CD14-positive monocyte (primary cell): Measurements from ENCODE around the gene TSEN54. TPM values are rescaled to one million over a fixed set of nuclear protein-coding genes. Genes with fewer than 3 reads are reported as not detected.

Experiments
- DNase-seq, 3 donors: peaks; one replicate each; pipeline ENCODE4 v3.0.0-alpha.2; 2011 to 2022
- H2AFZ ChIP-seq: 2 replicates; pipeline ENCODE4 v1.6.0; 2012; ENCODE audit warnings: mild to moderate bottlenecking, low read depth, low read length, inconsistent platforms; ENCODE audit not compliant: insufficient read depth, poor library complexity, severe bottlenecking
- H3K27ac ChIP-seq, 2 donors: 1 replicate in 1 of 2; 2 replicates in 1 of 2; pipeline ENCODE4 v1.5.1; 2012 to 2013; ENCODE audit warnings: low read length in 2 of 2, control low read depth in 1 of 2, inconsistent platforms in 1 of 2, low read depth in 1 of 2, mild to moderate bottlenecking in 1 of 2
- H3K27me3 ChIP-seq, 2 donors: one replicate each; pipeline versions ENCODE4 v1.6.0 to v1.6.1; 2011 to 2013; ENCODE audit warnings: low read length in 2 of 2; ENCODE audit not compliant: control insufficient read depth in 2 of 2, insufficient read depth in 2 of 2
- H3K36me3 ChIP-seq, 2 donors: replicated peaks in 1 of 2; 1 replicate in 1 of 2; 2 replicates in 1 of 2; pipeline versions ENCODE4 v1.5.1 to v1.6.1; 2012 to 2013; ENCODE audit warnings: low read length in 2 of 2, control low read depth in 1 of 2, inconsistent platforms in 1 of 2, mild to moderate bottlenecking in 1 of 2; ENCODE audit not compliant: insufficient read depth in 2 of 2, control insufficient read depth in 1 of 2
- H3K4me1 ChIP-seq, 2 donors: 1 replicate in 1 of 2; 2 replicates in 1 of 2; pipeline versions ENCODE4 v1.5.1 to v1.6.1; 2012 to 2013; ENCODE audit warnings: low read length in 2 of 2, control low read depth in 1 of 2, inconsistent platforms in 1 of 2, mild to moderate bottlenecking in 1 of 2, moderate library complexity in 1 of 2; ENCODE audit not compliant: insufficient read depth in 2 of 2, control insufficient read depth in 1 of 2
- H3K4me2 ChIP-seq: replicated peaks from 2 replicates; pipeline ENCODE3; 2012; ENCODE audit warnings: low read length, moderate library complexity, mild to moderate bottlenecking; ENCODE audit not compliant: poor library complexity, severe bottlenecking; ENCODE audit errors: extremely low read depth
- H3K4me3 ChIP-seq, 3 experiments: fragments of 200-600 bp in 1 of 3; sonication (generic) in 1 of 3; replicated peaks in 1 of 3; 1 replicate in 2 of 3; 2 replicates in 1 of 3; pipeline ENCODE4 v1.5.1; 2011 to 2013; ENCODE audit warnings: low read length in 3 of 3, mild to moderate bottlenecking in 3 of 3, control low read depth in 2 of 3, low read depth in 2 of 3, inconsistent platforms in 1 of 3, moderate library complexity in 1 of 3
- H3K79me2 ChIP-seq: 2 replicates; pipeline ENCODE4 v1.6.0; 2012; ENCODE audit warnings: mild to moderate bottlenecking, control low read depth, inconsistent platforms, low read length, moderate library complexity; ENCODE audit not compliant: insufficient read depth
- H3K9ac ChIP-seq: 2 replicates; pipeline ENCODE4 v1.6.0; 2017; ENCODE audit warnings: low read length, mild to moderate bottlenecking; ENCODE audit not compliant: insufficient read depth, poor library complexity, severe bottlenecking
- H3K9me3 ChIP-seq, 2 donors: replicated peaks in 1 of 2; 1 replicate in 1 of 2; 2 replicates in 1 of 2; pipeline versions ENCODE4 v1.5.1 to v1.6.1; 2012 to 2013; ENCODE audit warnings: low read length in 2 of 2, control low read depth in 1 of 2; ENCODE audit not compliant: control insufficient read depth in 1 of 2, insufficient read depth in 1 of 2
- H4K20me1 ChIP-seq: 2 replicates; pipeline ENCODE4 v1.6.0; 2012; ENCODE audit warnings: mild to moderate bottlenecking, low read length, control low read depth, moderate library complexity; ENCODE audit not compliant: insufficient read depth
- H3K27ac Mint-ChIP-seq, 7 donors: one replicate each; pipeline ENCODE4 v1.8.0; 2020; ENCODE audit warnings: mild to moderate bottlenecking in 7 of 7, mixed read lengths in 7 of 7, moderate library complexity in 6 of 7, inconsistent platforms in 2 of 7
- H3K27me3 Mint-ChIP-seq, 3 donors: one replicate each; pipeline ENCODE4 v1.8.0; 2021 to 2022; ENCODE audit warnings: low read depth in 3 of 3, mild to moderate bottlenecking in 3 of 3, mixed read lengths in 3 of 3, moderate library complexity in 3 of 3, inconsistent platforms in 1 of 3
- H3K36me3 Mint-ChIP-seq, 2 donors: one replicate each; pipeline ENCODE4 v1.8.0; 2020; ENCODE audit warnings: mixed read lengths in 2 of 2, inconsistent platforms in 1 of 2, mild to moderate bottlenecking in 1 of 2
- H3K4me1 Mint-ChIP-seq: one replicate; pipeline ENCODE4 v1.8.0; 2020; ENCODE audit warnings: mild to moderate bottlenecking, mixed read lengths
- H3K4me3 Mint-ChIP-seq, 2 donors: one replicate each; pipeline ENCODE4 v1.8.0; 2020; ENCODE audit warnings: mild to moderate bottlenecking in 2 of 2, mixed read lengths in 2 of 2, moderate library complexity in 1 of 2
- H3K9me3 Mint-ChIP-seq, 7 donors: one replicate each; pipeline ENCODE4 v1.8.0; 2020 to 2022; ENCODE audit warnings: mixed read lengths in 7 of 7, mild to moderate bottlenecking in 6 of 7, moderate library complexity in 6 of 7, inconsistent platforms in 2 of 7
- CTCF ChIP-seq: fragments of 200-600 bp; IDR thresholded peaks from one replicate; pipeline ENCODE4 v1.8.0; 2022; ENCODE audit warnings: antibody characterized with exemption, mild to moderate bottlenecking
- WGBS: methylation state at CpG from one replicate; pipeline ENCODE4 v1.1.5; 2013; ENCODE audit warnings: missing lambda C conversion rate; ENCODE audit not compliant: insufficient coverage; 5-methylcytosine and 5-hydroxymethylcytosine counted together
- intact Hi-C, 2 donors: fragments of 100-400 bp; cut with micrococcal nuclease; formaldehyde crosslinking; loops; one replicate each; pipeline versions ENCODE4 v1.15.0 to v1.15.1; 2023
- polyA plus RNA-seq, 3 donors: library from polyadenylated mRNA; depleted of rRNA in 1 of 3; unstranded in 2 of 3; stranded (reverse) in 1 of 3; fragments of 300-500 nt in 2 of 3; fragments of >200 nt in 1 of 3; fragmentation: Illumina TruSeq in 2 of 3; gene quantifications; 1 replicate in 2 of 3; 2 replicates in 1 of 3; pipeline ENCODE4 v1.2.3, GENCODE V29; 2012 to 2021

TSEN54 gene
- polyA plus RNA-seq, 3 donors: 10.3 to 13.6 (median 11.8) TPM

GRCh38 chr17:75499313-75500022, 16.9 kb upstream of the TSEN54 start:
- Histone ChIP-seq H2AFZ (no peak overlapping the region), H3K27me3 (no peaks in the 10 kb centered on the region), H3K4me3 (no peak overlapping the region), H4K20me1 (no peaks in the 10 kb centered on the region), H3K36me3 (peaks cover 43 to 62% of the 10 kb centered on the region in 2 donors), H3K79me2 (no peaks in the 10 kb centered on the region), H3K27ac (no peak overlapping the region), H3K9ac (no peak overlapping the region), H3K9me3 (no peaks in the 10 kb centered on the region), H3K4me2 (no peak overlapping the region), H3K4me1 (no peaks in the 10 kb centered on the region)
- peaks cover 26% of the 10 kb centered on the region for H3K4me1 Mint-ChIP-seq
- no peak for DNase-seq
- peaks cover 0 to 2% (median 0%) of the 10 kb centered on the region in 7 donors for H3K9me3 Mint-ChIP-seq
- H3K27ac Mint-ChIP-seq: no peak overlapping the region
- intact Hi-C loops: loop anchor here in 1 of 2 donors (10.0 kb wide), 1 partner anchor 75 kb away; no protein-coding TSS in a partner anchor
- no peak for TF ChIP-seq CTCF
- H3K4me3 Mint-ChIP-seq: no peak overlapping the region
- H3K36me3 Mint-ChIP-seq: peaks cover 57 to 58% of the 10 kb centered on the region in 2 donors
- 72% methylated on average over 13 of the region's 16 CpGs for WGBS
- H3K27me3 Mint-ChIP-seq: peaks cover 0 to 3% (median 0%) of the 10 kb centered on the region in 3 donors

DNA sequence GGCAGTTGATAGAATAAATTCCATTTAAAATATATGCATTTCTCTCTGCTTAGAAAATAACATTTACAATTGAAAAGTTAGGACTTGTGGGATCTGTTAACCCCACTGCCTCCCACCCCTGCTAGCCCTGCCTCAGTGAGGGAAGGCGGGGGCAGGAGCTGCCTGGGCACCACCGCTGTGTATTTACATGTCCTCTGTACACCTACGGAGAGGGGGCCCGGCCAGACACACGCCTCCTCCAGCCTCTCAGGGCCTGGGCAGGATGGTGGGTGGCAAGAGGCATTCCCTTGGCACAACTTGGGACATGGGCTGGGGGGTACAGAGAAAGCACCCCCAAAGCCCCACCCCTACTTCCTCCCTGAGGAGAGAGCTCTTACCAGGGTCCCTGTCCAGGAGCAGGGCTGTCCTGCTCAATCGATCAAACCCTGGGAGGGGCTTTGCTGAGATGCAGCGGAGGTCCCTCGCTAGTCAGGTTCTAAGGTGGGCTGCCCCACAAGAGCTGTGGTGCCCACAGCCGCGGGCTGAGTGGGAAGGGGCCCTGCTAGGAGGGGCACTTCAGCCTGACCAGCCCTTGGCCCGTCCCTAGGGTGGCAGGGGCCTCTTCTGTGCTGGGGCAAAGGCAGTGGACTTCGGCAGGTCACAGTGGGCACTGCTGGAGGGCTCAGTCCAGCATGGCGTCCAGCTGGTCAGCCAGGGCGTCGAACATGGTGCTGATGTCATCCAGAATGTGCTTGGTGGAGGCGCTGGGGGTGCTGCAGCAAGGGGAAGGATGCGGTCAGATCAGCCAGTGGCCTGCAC, 15.7 kb upstream of the TSEN54 start:
- Histone ChIP-seq H3K4me3 (no peak overlapping the region), H2AFZ (no peak overlapping the region), H3K27ac (no peak overlapping the region), H3K9ac (no peak overlapping the region), H3K9me3 (no peaks in the 10 kb centered on the region), H3K79me2 (no peaks in the 10 kb centered on the region), H3K36me3 (peaks cover 32 to 50% of the 10 kb centered on the region in 2 donors), H3K27me3 (no peaks in the 10 kb centered on the region), H3K4me1 (no peaks in the 10 kb centered on the region), H4K20me1 (no peaks in the 10 kb centered on the region), H3K4me2 (no peak overlapping the region)
- no peak for DNase-seq
- Mint-ChIP-seq H3K27ac (peak overlapping the region in 1 of 7 donors; percentile 63), H3K9me3 (peaks cover 0 to 2% (median 0%) of the 10 kb centered on the region in 7 donors), H3K4me3 (no peak overlapping the region), H3K27me3 (peaks cover 0 to 3% (median under 1%) of the 10 kb centered on the region in 3 donors), H3K36me3 (peaks cover 46 to 47% of the 10 kb centered on the region in 2 donors), H3K4me1 (peaks cover 26% of the 10 kb centered on the region)
- TF ChIP-seq CTCF: no peak
- intact Hi-C loops: loop anchor here in 1 of 2 donors (10.0 kb wide), 1 partner anchor 76 kb away; no protein-coding TSS in a partner anchor
- 69% methylated on average over 11 of the region's 17 CpGs for WGBS
